Endodermal cell (in vitro differentiated cells): ENCODE measurements around the gene GSPT1. TPM values are rescaled to one million over a fixed set of nuclear protein-coding genes. Genes with fewer than 3 reads are reported as not detected.
"Not testable (repeated sequence)": the region's sequence is repeated elsewhere in the genome, so short reads cannot be mapped to it uniquely, and the experiment has no call there.

Experiments used
- DNase-seq: peaks from one replicate; pipeline ENCODE4 v3.0.0-alpha.2; 2017
- H3K27ac ChIP-seq: 2 replicates; pipeline ENCODE4 v1.5.1; 2013; ENCODE audit warnings: mild to moderate bottlenecking, low read depth, low read length, moderate library complexity
- H3K27me3 ChIP-seq: 2 replicates; pipeline ENCODE4 v1.6.1; 2013; ENCODE audit warnings: mild to moderate bottlenecking, low read length, moderate library complexity; ENCODE audit not compliant: insufficient read depth, control insufficient read depth, poor library complexity, severe bottlenecking
- H3K36me3 ChIP-seq: 2 replicates; pipeline ENCODE4 v1.7.0; 2013; ENCODE audit warnings: mild to moderate bottlenecking, low read length, moderate library complexity; ENCODE audit not compliant: control insufficient read depth, insufficient read depth
- H3K4me1 ChIP-seq: one replicate; pipeline ENCODE4 v1.7.0; 2013; ENCODE audit warnings: low read length; ENCODE audit not compliant: control insufficient read depth, insufficient read depth
- H3K4me3 ChIP-seq: 2 replicates; pipeline ENCODE4 v1.5.1; 2013; ENCODE audit warnings: mild to moderate bottlenecking, low read length, moderate library complexity
- H3K9ac ChIP-seq: 2 replicates; pipeline ENCODE4 v1.6.1; 2013; ENCODE audit warnings: mild to moderate bottlenecking, low read length, moderate library complexity; ENCODE audit not compliant: poor library complexity, severe bottlenecking; ENCODE audit errors: extremely low read depth
- H3K9me3 ChIP-seq: 2 replicates; pipeline ENCODE4 v1.6.1; 2013; ENCODE audit warnings: mild to moderate bottlenecking, low read length, moderate library complexity; ENCODE audit not compliant: control insufficient read depth
- H3K27ac Mint-ChIP-seq: 2 replicates; pipeline ENCODE4 v1.8.0; 2020; ENCODE audit warnings: mixed read lengths
- H3K27me3 Mint-ChIP-seq: 2 replicates; pipeline ENCODE4 v1.8.0; 2021; ENCODE audit warnings: mild to moderate bottlenecking, mixed read lengths; ENCODE audit not compliant: insufficient read depth
- H3K36me3 Mint-ChIP-seq: 2 replicates; pipeline ENCODE4 v1.8.0; 2020; ENCODE audit warnings: low read depth, mixed read lengths
- H3K4me1 Mint-ChIP-seq: 2 replicates; pipeline ENCODE4 v1.8.0; 2020; ENCODE audit warnings: mixed read lengths
- H3K4me3 Mint-ChIP-seq: 2 replicates; pipeline ENCODE4 v1.8.0; 2020; ENCODE audit warnings: mild to moderate bottlenecking, moderate library complexity, mixed read lengths
- H3K9me3 Mint-ChIP-seq: 2 replicates; pipeline ENCODE4 v1.8.0; 2020; ENCODE audit warnings: mild to moderate bottlenecking, mixed read lengths
- WGBS, 2 experiments: methylation state at CpG; one replicate each; pipeline versions ENCODE4 v1.1.5 to v1.1.7; 2013; ENCODE audit warnings: missing lambda C conversion rate in 2 of 2, mixed read lengths in 1 of 2; ENCODE audit not compliant: insufficient coverage in 1 of 2, insufficient read length in 1 of 2; 5-methylcytosine and 5-hydroxymethylcytosine counted together
- total RNA-seq, 2 donors: library from RNA; stranded (reverse); fragmentation: NEBNext Ultra II Directional in 1 of 2; extraction: Animal tissue kit (Norgen Biotek cat#: 25700) in 1 of 2; gene quantifications; 2 replicates in 1 of 2; 3 replicates in 1 of 2; pipeline ENCODE4 v1.2.1, GENCODE V29; 2021
- TF ChIP-seq, protein P1 (sequence below): fragments of 200-600 bp; sonication (generic); conservative IDR thresholded peaks from 2 replicates; pipeline ENCODE4 v1.5.0; 2021; ENCODE audit warnings: antibody characterized with exemption, mild to moderate bottlenecking

The GSPT1 gene
- total RNA-seq, 2 donors from 2014 or later: 110 to 115 TPM

- TF ChIP-seq, protein P1, sequence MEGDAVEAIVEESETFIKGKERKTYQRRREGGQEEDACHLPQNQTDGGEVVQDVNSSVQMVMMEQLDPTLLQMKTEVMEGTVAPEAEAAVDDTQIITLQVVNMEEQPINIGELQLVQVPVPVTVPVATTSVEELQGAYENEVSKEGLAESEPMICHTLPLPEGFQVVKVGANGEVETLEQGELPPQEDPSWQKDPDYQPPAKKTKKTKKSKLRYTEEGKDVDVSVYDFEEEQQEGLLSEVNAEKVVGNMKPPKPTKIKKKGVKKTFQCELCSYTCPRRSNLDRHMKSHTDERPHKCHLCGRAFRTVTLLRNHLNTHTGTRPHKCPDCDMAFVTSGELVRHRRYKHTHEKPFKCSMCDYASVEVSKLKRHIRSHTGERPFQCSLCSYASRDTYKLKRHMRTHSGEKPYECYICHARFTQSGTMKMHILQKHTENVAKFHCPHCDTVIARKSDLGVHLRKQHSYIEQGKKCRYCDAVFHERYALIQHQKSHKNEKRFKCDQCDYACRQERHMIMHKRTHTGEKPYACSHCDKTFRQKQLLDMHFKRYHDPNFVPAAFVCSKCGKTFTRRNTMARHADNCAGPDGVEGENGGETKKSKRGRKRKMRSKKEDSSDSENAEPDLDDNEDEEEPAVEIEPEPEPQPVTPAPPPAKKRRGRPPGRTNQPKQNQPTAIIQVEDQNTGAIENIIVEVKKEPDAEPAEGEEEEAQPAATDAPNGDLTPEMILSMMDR: no peak
- no peak overlapping the region for H3K4me3 ChIP-seq
- Mint-ChIP-seq H3K36me3 (no peaks in the 10 kb centered on the region), H3K27ac (no peak overlapping the region), H3K9me3 (no peaks in the 10 kb centered on the region), H3K4me3 (no peak overlapping the region), H3K4me1 (no peaks in the 10 kb centered on the region), H3K27me3 (peaks cover 4% of the 10 kb centered on the region)
- WGBS, 2 experiments: 88 to 91% methylated on average over 5 of the region's 5 CpGs
- no peak overlapping the region for H3K9ac ChIP-seq
- no peaks in the 10 kb centered on the region for H3K9me3 ChIP-seq
- H3K36me3 ChIP-seq: no peaks in the 10 kb centered on the region
- no peak overlapping the region for H3K27ac ChIP-seq
- H3K27me3 ChIP-seq: peaks cover 33% of the 10 kb centered on the region
- DNase-seq: no peak
- H3K4me1 ChIP-seq: no peaks in the 10 kb centered on the region
Measured at GRCh38 chr16:11828696-11829095, 87.1 kb downstream of the GSPT1 start.

GRCh38 chr16:11825520-11826165 lies 90.1 kb downstream of the GSPT1 start:
- H3K36me3 ChIP-seq, H3K9me3 ChIP-seq, H3K4me1 Mint-ChIP-seq, H3K9ac ChIP-seq, H3K27ac Mint-ChIP-seq, H3K4me3 Mint-ChIP-seq, H3K27me3 Mint-ChIP-seq, H3K27ac ChIP-seq, H3K36me3 Mint-ChIP-seq, H3K4me3 ChIP-seq, H3K4me1 ChIP-seq, DNase-seq, H3K9me3 Mint-ChIP-seq: not testable (repeated sequence)
- 92 to 94% methylated on average over 11 to 13 of the region's 13 CpGs for whole genome bisulfite sequencing, 2 experiments
- peaks cover 33% of the 10 kb centered on the region for H3K27me3 ChIP-seq

DNA sequence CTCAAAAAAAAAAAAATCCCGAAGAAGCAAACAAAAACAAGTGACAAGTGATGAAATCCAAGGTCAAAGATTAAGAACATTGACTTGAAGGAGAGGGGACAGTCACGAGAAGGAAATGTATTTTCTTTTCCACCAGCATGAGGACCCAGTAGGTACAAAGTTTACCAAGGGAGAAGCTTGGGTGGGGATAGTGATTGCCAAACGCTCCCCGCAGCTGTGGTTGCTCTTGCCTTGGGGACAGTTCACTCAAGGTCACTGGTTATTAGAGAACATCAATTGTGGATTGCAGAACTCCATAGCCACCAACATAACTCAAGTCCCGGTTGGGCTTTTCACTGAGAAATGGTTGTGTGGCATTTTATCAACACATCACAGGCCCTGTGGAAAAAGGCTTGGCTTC lies 91.4 kb downstream of the GSPT1 start:
- WGBS, 2 experiments: 92 to 95% methylated on average over 4 to 5 of the region's 5 CpGs
- no peaks in the 10 kb centered on the region for H3K9me3 ChIP-seq
- H3K9ac ChIP-seq: no peak overlapping the region
- no peak overlapping the region for H3K4me3 Mint-ChIP-seq
- H3K9me3 Mint-ChIP-seq: no peaks in the 10 kb centered on the region
- TF ChIP-seq, protein P1: no peak
- no peak overlapping the region for H3K27ac Mint-ChIP-seq
- DNase-seq: no peak
- no peaks in the 10 kb centered on the region for H3K36me3 Mint-ChIP-seq
- H3K36me3 ChIP-seq: no peaks in the 10 kb centered on the region
- H3K27me3 ChIP-seq: peaks cover 33% of the 10 kb centered on the region
- no peak overlapping the region for H3K4me3 ChIP-seq
- H3K27ac ChIP-seq: no peak overlapping the region
- no peaks in the 10 kb centered on the region for H3K4me1 Mint-ChIP-seq
- H3K4me1 ChIP-seq: no peaks in the 10 kb centered on the region
- H3K27me3 Mint-ChIP-seq: peaks cover 4% of the 10 kb centered on the region

DNA sequence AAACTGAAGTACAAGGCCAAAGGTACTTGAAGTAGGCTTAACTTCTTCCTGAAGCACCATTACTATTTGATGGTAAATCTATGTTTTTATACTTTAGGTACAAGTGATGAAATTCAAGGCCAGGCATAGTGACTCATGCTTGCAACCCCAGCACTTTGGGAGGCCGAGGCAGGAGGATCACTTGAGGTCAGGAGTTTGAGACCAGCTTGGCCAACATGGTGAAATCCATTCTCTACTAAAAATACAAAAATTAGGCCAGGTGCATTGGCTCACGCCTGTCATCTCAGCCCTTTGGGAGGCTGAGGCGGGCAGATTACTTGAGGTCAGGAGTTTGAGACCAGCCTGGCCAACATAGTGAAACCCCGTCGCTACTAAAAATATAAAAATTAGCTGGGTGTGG lies 92.1 kb downstream of the GSPT1 start:
- WGBS, 2 experiments: 92 to 98% methylated on average over 4 to 5 of the region's 5 CpGs
- H3K27ac ChIP-seq, H3K36me3 ChIP-seq, H3K4me1 Mint-ChIP-seq, DNase-seq, H3K27me3 Mint-ChIP-seq, H3K9me3 Mint-ChIP-seq, H3K4me3 Mint-ChIP-seq, H3K4me1 ChIP-seq, H3K9me3 ChIP-seq, H3K36me3 Mint-ChIP-seq, H3K27ac Mint-ChIP-seq, H3K9ac ChIP-seq, H3K4me3 ChIP-seq: not testable (repeated sequence)
- H3K27me3 ChIP-seq: peaks cover 29% of the 10 kb centered on the region
